CD4-positive, alpha-beta T cell (primary cell): ENCODE measurements around the gene FAM131B. TPM values are rescaled to one million over a fixed set of nuclear protein-coding genes. Genes with fewer than 3 reads are reported as not detected.

Experiments used
- ATAC-seq: fragments of 200-7000 bp; cut with Tn5 transposase; one replicate; pipeline ENCODE4 v1.10.0; 2022; ENCODE audit warnings: mild to moderate bottlenecking; ENCODE audit not compliant: poor library complexity
- CTCF ChIA-PET: fragments of 350-600 bp; sonication (Branson Sonifier 250); formaldehyde crosslinking; loops from one replicate; lab custom pipeline; 2021; ENCODE audit warnings: antibody characterized with exemption, inconsistent platforms; lab: Charles Lee
- POLR2A ChIA-PET: fragments of 350-600 bp; sonication (Branson Sonifier 250); formaldehyde crosslinking; loops from one replicate; lab custom pipeline; 2021; ENCODE audit warnings: antibody characterized with exemption, inconsistent platforms; lab: Charles Lee
- DNase-seq, 14 experiments: peaks; one replicate each; pipeline ENCODE4 v3.0.0-alpha.2; 2013 to 2020; ENCODE audit warnings: mixed read lengths in 2 of 14
- H3K27ac ChIP-seq, 2 donors: one replicate each; pipeline versions ENCODE4 v1.5.1 to v1.7.0; 2013; ENCODE audit warnings: low read length in 2 of 2, low read depth in 1 of 2, mild to moderate bottlenecking in 1 of 2
- H3K27me3 ChIP-seq, 2 experiments: 1 replicate in 1 of 2; 2 replicates in 1 of 2; pipeline versions ENCODE4 v1.6.1 to v1.7.0; 2013; ENCODE audit warnings: low read length in 2 of 2, control low read depth in 1 of 2, mild to moderate bottlenecking in 1 of 2, moderate library complexity in 1 of 2; ENCODE audit not compliant: insufficient read depth in 2 of 2, control insufficient read depth in 1 of 2
- H3K36me3 ChIP-seq: one replicate; pipeline ENCODE4 v1.6.1; 2013; ENCODE audit warnings: low read length, control low read depth; ENCODE audit not compliant: insufficient read depth
- H3K4me1 ChIP-seq: one replicate; pipeline ENCODE4 v1.6.1; 2013; ENCODE audit warnings: low read length, control low read depth; ENCODE audit not compliant: insufficient read depth
- H3K4me3 ChIP-seq: one replicate; pipeline ENCODE4 v1.5.1; 2013; ENCODE audit warnings: mild to moderate bottlenecking, low read length, moderate library complexity
- H3K9me3 ChIP-seq, 2 experiments: 1 replicate in 1 of 2; 2 replicates in 1 of 2; pipeline versions ENCODE4 v1.6.1 to v1.7.0; 2013; ENCODE audit warnings: low read length in 2 of 2, mild to moderate bottlenecking in 2 of 2, control low read depth in 1 of 2, moderate library complexity in 1 of 2; ENCODE audit not compliant: control insufficient read depth in 1 of 2, insufficient read depth in 1 of 2
- H3K27ac Mint-ChIP-seq: one replicate; pipeline ENCODE4 v1.8.0; 2020; ENCODE audit warnings: mixed read lengths
- H3K27me3 Mint-ChIP-seq: one replicate; pipeline ENCODE4 v1.8.0; 2021; ENCODE audit warnings: mixed read lengths
- H3K36me3 Mint-ChIP-seq: one replicate; pipeline ENCODE4 v1.8.0; 2021; ENCODE audit warnings: low read depth, mixed read lengths
- H3K4me1 Mint-ChIP-seq: one replicate; pipeline ENCODE4 v1.8.0; 2021; ENCODE audit warnings: low read depth, mixed read lengths
- H3K4me3 Mint-ChIP-seq: one replicate; pipeline ENCODE4 v1.8.0; 2020; ENCODE audit warnings: mild to moderate bottlenecking, mixed read lengths
- H3K9me3 Mint-ChIP-seq: one replicate; pipeline ENCODE4 v1.8.0; 2020; ENCODE audit warnings: mixed read lengths
- CTCF ChIP-seq: fragments of 200-600 bp; IDR thresholded peaks from one replicate; pipeline ENCODE4 v1.8.0; 2022; ENCODE audit warnings: antibody characterized with exemption, mild to moderate bottlenecking
- intact Hi-C, 2 experiments: fragments of 100-400 bp; cut with DNase I in 1 of 2; cut with micrococcal nuclease in 1 of 2; formaldehyde crosslinking; loops; one replicate each; pipeline versions ENCODE4 v1.15.1 to v1.9.0; 2023 to 2025; cut with DNase I, micrococcal nuclease
- total RNA-seq, 174 experiments: library from RNA in 2 of 174; stranded (reverse) in 2 of 174; gene quantifications; one replicate each; pipeline ENCODE4 v1.2.3 and lab custom pipeline; 2021 to 2026

FAM131B gene
- total RNA-seq, 2 experiments from 2014 or later = 0.14 TPM; not detected in 1

- ChIA-PET POLR2A (interaction anchor here (0.8 to 4.5 kb wide), 2 partner anchors 20 to 124 kb away, joined by 3 to 31 read pairs; partner anchors contain the start of genes EPHA1 and GSTK1), CTCF (interaction anchor here (2.1 kb wide), 1 partner anchor 7 kb away, joined by 8 read pairs; no protein-coding TSS in a partner anchor)
- DNase-seq = no peak
- peaks cover 54% of the 10 kb centered on the region for H3K36me3 ChIP-seq
- H3K4me3 Mint-ChIP-seq = no peak overlapping the region
- no peaks in the 10 kb centered on the region for H3K27me3 ChIP-seq
- peaks cover 45% of the 10 kb centered on the region for H3K36me3 Mint-ChIP-seq
- peak overlapping the region; percentile 25 for H3K27ac Mint-ChIP-seq
- no peak for ATAC-seq
- peaks cover 63% of the 10 kb centered on the region for H3K4me1 ChIP-seq
- peaks cover 10% of the 10 kb centered on the region for H3K4me1 Mint-ChIP-seq
- no peak overlapping the region for H3K4me3 ChIP-seq
- no peak for TF ChIP-seq CTCF
- H3K9me3 Mint-ChIP-seq = no peaks in the 10 kb centered on the region
- H3K27me3 Mint-ChIP-seq = no peaks in the 10 kb centered on the region
- peak overlapping the region; percentile 34 to 68 for H3K27ac ChIP-seq
- H3K9me3 ChIP-seq = no peaks in the 10 kb centered on the region
- intact Hi-C loops = loop anchor here in 1 of 2 experiments (10.0 kb wide), 1 partner anchor 533 kb away; the partner anchor contains the start of gene EPHB6
These were observed 24.9 kb upstream of the FAM131B start for GRCh38 chr7:143387156-143387975.

- ATAC-seq = peak; percentile 67
- ChIA-PET CTCF (no interaction called here), POLR2A (interaction anchor here (0.6 to 2.8 kb wide), 13 partner anchors 9 to 578 kb away, joined by 3 to 16 read pairs (median 4); partner anchors contain the start of genes CASP2 and EPHA1)
- no peak for TF ChIP-seq CTCF
- peaks cover 43% of the 10 kb centered on the region for H3K36me3 ChIP-seq
- Mint-ChIP-seq H3K27me3 (no peaks in the 10 kb centered on the region), H3K36me3 (peaks cover 34% of the 10 kb centered on the region), H3K9me3 (no peaks in the 10 kb centered on the region), H3K4me3 (no peak overlapping the region), H3K4me1 (peaks cover 10% of the 10 kb centered on the region), H3K27ac (no peak overlapping the region)
- no peaks in the 10 kb centered on the region for H3K9me3 ChIP-seq
- peak overlapping the region; percentile 47 to 68 for H3K27ac ChIP-seq
- peaks cover 70% of the 10 kb centered on the region for H3K4me1 ChIP-seq
- DNase-seq = peak in 7 of 14 experiments; percentile 34 to 77 (median 60)
- peak overlapping the region; percentile 40 for H3K4me3 ChIP-seq
- intact Hi-C loops = loop anchor here in 1 of 2 experiments (10.0 kb wide), 1 partner anchor 531 kb away; the partner anchor contains the start of gene EPHB6
- H3K27me3 ChIP-seq = no peaks in the 10 kb centered on the region
These were observed 23.6 kb upstream of the FAM131B start for GRCh38 chr7:143385891-143386781.
